ENCODE data around the gene BARD1.

BARD1 gene

DNA sequence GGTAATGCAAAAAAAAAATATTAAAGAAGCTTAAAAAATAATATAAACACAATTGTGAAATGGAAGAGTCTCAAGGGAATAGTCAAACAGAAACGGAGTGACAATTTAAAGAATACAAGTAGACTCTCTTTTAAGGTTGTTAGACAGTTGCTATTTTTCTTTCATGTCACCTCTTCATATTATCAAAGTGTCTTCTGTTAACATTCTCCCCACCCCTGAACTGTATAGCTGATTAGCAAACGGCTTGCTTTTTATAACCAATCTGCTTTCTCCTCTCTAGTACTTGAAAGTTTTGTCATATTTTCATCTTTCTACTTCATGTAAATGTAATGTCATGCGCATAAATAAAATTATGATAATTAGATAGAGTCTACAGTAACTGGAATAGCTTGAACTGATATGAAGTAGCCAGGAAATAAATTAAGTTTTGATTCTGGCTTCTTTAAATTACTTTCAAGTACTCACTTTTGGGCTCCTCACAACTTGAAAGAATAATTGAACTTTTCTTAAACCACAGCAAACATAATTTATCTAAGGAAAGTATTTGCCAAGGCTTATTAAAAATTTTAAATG lies 37.0 kb downstream of the BARD1 start:
- TF ChIP-seq, protein P1, sequence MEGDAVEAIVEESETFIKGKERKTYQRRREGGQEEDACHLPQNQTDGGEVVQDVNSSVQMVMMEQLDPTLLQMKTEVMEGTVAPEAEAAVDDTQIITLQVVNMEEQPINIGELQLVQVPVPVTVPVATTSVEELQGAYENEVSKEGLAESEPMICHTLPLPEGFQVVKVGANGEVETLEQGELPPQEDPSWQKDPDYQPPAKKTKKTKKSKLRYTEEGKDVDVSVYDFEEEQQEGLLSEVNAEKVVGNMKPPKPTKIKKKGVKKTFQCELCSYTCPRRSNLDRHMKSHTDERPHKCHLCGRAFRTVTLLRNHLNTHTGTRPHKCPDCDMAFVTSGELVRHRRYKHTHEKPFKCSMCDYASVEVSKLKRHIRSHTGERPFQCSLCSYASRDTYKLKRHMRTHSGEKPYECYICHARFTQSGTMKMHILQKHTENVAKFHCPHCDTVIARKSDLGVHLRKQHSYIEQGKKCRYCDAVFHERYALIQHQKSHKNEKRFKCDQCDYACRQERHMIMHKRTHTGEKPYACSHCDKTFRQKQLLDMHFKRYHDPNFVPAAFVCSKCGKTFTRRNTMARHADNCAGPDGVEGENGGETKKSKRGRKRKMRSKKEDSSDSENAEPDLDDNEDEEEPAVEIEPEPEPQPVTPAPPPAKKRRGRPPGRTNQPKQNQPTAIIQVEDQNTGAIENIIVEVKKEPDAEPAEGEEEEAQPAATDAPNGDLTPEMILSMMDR (IDR thresholded peaks at IDR 0.05; ENCODE audit: insufficient read depth, low read length, poor library complexity, severe bottlenecking): no peak
- Histone ChIP-seq H3K4me3 (replicated peaks; ENCODE audit: low read depth, low read length) (no peak overlapping the region), H3K36me3 (ENCODE audit: control insufficient read depth, insufficient read depth, low read length) (peaks cover 5% of the 10 kb centered on the region), H3K27me3 (replicated peaks; ENCODE audit: control insufficient read depth, insufficient read depth, low read length) (no peaks in the 10 kb centered on the region)
- no peak for DNase-seq (ENCODE audit: extremely low read depth, insufficient read length)

DNA sequence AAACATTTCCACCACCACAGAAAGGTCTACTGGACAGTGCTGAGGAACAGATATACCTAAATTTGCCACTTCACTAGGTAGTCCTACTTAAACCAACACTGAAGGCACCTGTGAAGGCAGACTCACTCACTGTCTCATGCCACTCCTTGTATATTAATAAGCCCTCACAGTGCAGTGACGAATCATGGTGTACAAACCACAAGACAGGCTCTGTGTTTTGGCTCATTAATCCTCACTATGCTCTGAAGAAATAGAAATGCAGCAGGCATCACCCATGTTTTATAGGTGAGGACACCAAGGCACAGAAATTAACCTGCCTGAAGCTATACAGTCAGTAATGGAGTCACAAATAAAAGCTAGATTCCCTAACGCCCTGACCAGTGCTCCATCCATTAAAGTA lies 44.3 kb downstream of the BARD1 start:
- DNase-seq (ENCODE audit: extremely low read depth, insufficient read length): no peak
- peaks cover 4% of the 10 kb centered on the region for H3K36me3 ChIP-seq (ENCODE audit: control insufficient read depth, insufficient read depth, low read length)
- H3K4me3 ChIP-seq (replicated peaks; ENCODE audit: low read depth, low read length): no peak overlapping the region
- TF ChIP-seq, protein P1 (IDR thresholded peaks at IDR 0.05; ENCODE audit: insufficient read depth, low read length, poor library complexity, severe bottlenecking): no peak
- no peaks in the 10 kb centered on the region for H3K27me3 ChIP-seq (replicated peaks; ENCODE audit: control insufficient read depth, insufficient read depth, low read length)

DNA sequence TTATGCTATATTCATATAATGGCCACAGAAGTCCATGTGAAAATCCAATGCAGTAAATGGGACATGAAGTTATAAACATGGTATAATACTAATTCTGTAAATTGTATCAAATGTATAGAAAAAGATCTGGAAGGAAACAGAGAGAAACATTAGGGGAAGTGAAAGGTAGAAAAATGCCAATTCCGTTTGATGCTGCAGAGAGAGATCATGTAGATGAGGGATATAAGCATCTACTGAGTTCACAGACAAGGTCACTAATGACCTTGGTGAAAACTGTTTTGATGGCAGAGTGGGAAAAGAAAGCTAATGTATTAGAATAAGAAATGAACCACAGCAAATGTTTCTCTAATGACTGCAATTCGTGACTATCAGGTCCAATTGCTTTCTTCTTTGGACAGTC lies 56.0 kb downstream of the BARD1 start:
- TF ChIP-seq, protein P1 (IDR thresholded peaks at IDR 0.05; ENCODE audit: insufficient read depth, low read length, poor library complexity, severe bottlenecking): no peak
- Histone ChIP-seq H3K27me3 (replicated peaks; ENCODE audit: control insufficient read depth, insufficient read depth, low read length) (no peaks in the 10 kb centered on the region), H3K36me3 (ENCODE audit: control insufficient read depth, insufficient read depth, low read length) (peaks cover 2% of the 10 kb centered on the region), H3K4me3 (replicated peaks; ENCODE audit: low read depth, low read length) (no peak overlapping the region)
- no peak for DNase-seq (ENCODE audit: extremely low read depth, insufficient read length)

DNA sequence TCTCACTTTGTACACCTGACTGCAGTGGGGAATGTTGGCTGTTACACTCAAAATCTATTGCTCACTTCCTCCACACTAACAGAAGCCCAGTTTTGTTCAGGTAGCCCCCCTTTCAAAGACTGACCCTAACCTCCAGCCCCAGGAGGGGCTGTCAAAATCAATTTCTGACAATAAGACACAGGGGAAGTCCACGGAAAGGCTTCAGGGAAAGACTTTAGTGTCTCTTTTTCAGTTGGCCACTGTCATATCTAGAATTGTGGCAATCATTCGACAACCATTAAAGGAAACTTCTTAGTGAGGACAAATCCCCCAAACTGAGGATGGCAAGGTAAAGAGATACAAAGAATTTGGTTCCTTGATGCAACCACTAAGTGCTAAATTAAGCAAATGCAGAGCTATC lies 59.0 kb downstream of the BARD1 start:
- H3K4me3 ChIP-seq (replicated peaks; ENCODE audit: low read depth, low read length): no peak overlapping the region
- H3K36me3 ChIP-seq (ENCODE audit: control insufficient read depth, insufficient read depth, low read length): peaks cover 2% of the 10 kb centered on the region
- H3K27me3 ChIP-seq (replicated peaks; ENCODE audit: control insufficient read depth, insufficient read depth, low read length): no peaks in the 10 kb centered on the region
- no peak for DNase-seq (ENCODE audit: extremely low read depth, insufficient read length)
- TF ChIP-seq, protein P1 (IDR thresholded peaks at IDR 0.05; ENCODE audit: insufficient read depth, low read length, poor library complexity, severe bottlenecking): no peak

DNA sequence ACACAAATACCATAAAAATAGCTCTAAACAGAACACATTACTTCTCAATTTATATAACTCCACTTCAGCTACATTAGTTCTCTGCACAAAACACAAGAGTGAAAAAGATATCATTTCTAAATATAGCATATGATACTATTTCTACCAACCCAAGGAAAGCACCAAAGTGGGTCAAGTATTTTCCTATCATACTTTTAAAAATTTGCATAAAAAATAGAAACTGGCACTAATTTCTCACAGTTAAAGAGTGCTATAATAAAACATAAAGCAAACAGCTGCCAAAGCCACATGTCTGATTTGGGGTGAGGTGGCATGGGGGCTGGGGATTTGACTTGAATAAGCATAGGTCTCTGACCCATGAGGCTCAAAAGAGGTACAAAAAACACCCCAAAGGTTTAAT lies 61.5 kb downstream of the BARD1 start:
- TF ChIP-seq, protein P1 (IDR thresholded peaks at IDR 0.05; ENCODE audit: insufficient read depth, low read length, poor library complexity, severe bottlenecking): no peak
- H3K36me3 ChIP-seq (ENCODE audit: control insufficient read depth, insufficient read depth, low read length): peaks cover 2% of the 10 kb centered on the region

DNA sequence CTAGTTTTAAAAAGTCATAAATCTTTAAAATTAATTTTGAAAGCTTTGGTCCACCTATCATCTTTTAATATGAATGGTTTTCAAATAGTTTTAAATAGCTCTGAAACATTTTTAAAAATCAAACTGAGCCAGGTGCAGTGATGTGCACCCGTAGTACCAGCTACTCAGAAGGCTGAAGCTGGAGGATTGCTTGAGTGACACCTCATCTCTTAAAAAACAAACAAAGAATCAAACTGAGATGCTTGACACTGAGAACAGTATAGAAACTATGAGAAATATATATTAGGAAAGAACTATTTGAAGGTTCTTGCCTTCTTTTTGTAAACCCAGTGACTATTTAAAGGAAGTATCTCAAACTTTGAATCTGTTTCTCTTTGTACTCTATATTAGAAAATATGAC lies 67.4 kb downstream of the BARD1 start:
- Histone ChIP-seq H3K4me3 (replicated peaks; ENCODE audit: low read depth, low read length) (no peak overlapping the region), H3K27me3 (replicated peaks; ENCODE audit: control insufficient read depth, insufficient read depth, low read length) (no peaks in the 10 kb centered on the region), H3K36me3 (ENCODE audit: control insufficient read depth, insufficient read depth, low read length) (no peaks in the 10 kb centered on the region; the same call in none of the 2 replicates)
- TF ChIP-seq, protein P1 (IDR thresholded peaks at IDR 0.05; ENCODE audit: insufficient read depth, low read length, poor library complexity, severe bottlenecking): no peak
- DNase-seq (ENCODE audit: extremely low read depth, insufficient read length): no peak

More for the DNA sequence above, 61.5 kb downstream of the BARD1 start:
- peak; percentile 9 for DNase-seq (ENCODE audit: extremely low read depth, insufficient read length)
- Histone ChIP-seq H3K27me3 (replicated peaks; ENCODE audit: control insufficient read depth, insufficient read depth, low read length) (no peaks in the 10 kb centered on the region), H3K4me3 (replicated peaks; ENCODE audit: low read depth, low read length) (no peak overlapping the region)

All from GM06990 (cell line).